ENCODE measurements around the gene GRID1. TPM values are rescaled to one million over a fixed set of nuclear protein-coding genes. Genes with fewer than 3 reads are reported as not detected.

Gene GRID1
- total RNA-seq, 1 donor from 2014 or later = under 0.01 TPM

GRCh38 chr10:86190291-86190690 is 176.3 kb downstream of the GRID1 start:
- no peak for DNase-seq (ENCODE audit: low read depth)
- FAIRE-seq = no peak
- TF ChIP-seq CTCF (IDR thresholded peaks at IDR 0.05; ENCODE audit: insufficient read depth, low read length, severe bottlenecking) = no peak
- H3K4me3 ChIP-seq (ENCODE audit: low read depth, low read length) = no peak overlapping the region
- H3K27me3 ChIP-seq (ENCODE audit: control insufficient read depth, insufficient read depth, low read length) = no peaks in the 10 kb centered on the region
- H3K36me3 ChIP-seq (ENCODE audit: control insufficient read depth, insufficient read depth, low read length) = no peaks in the 10 kb centered on the region

- TF ChIP-seq CTCF (IDR thresholded peaks at IDR 0.05; ENCODE audit: insufficient read depth, low read length, severe bottlenecking) = no peak
- Histone ChIP-seq H3K27me3 (ENCODE audit: control insufficient read depth, insufficient read depth, low read length) (no peaks in the 10 kb centered on the region), H3K4me3 (ENCODE audit: low read depth, low read length) (no peak overlapping the region), H3K36me3 (ENCODE audit: control insufficient read depth, insufficient read depth, low read length) (no peaks in the 10 kb centered on the region)
- FAIRE-seq = no peak
- no peak for DNase-seq (ENCODE audit: low read depth)
These were observed 176.7 kb downstream of the GRID1 start for GRCh38 chr10:86189891-86190290.

GRCh38 chr10:86188796-86189558 is 177.6 kb downstream of the GRID1 start:
- DNase-seq (ENCODE audit: low read depth) = no peak
- no peak overlapping the region for H3K4me3 ChIP-seq (ENCODE audit: low read depth, low read length)
- no peak for FAIRE-seq
- TF ChIP-seq CTCF (IDR thresholded peaks at IDR 0.05; ENCODE audit: insufficient read depth, low read length, severe bottlenecking) = no peak
- H3K27me3 ChIP-seq (ENCODE audit: control insufficient read depth, insufficient read depth, low read length) = no peaks in the 10 kb centered on the region
- H3K36me3 ChIP-seq (ENCODE audit: control insufficient read depth, insufficient read depth, low read length) = no peaks in the 10 kb centered on the region

GRCh38 chr10:86188326-86188725 is 178.3 kb downstream of the GRID1 start:
- Histone ChIP-seq H3K4me3 (ENCODE audit: low read depth, low read length) (no peak overlapping the region), H3K27me3 (ENCODE audit: control insufficient read depth, insufficient read depth, low read length) (no peaks in the 10 kb centered on the region), H3K36me3 (ENCODE audit: control insufficient read depth, insufficient read depth, low read length) (no peaks in the 10 kb centered on the region)
- no peak for TF ChIP-seq CTCF (IDR thresholded peaks at IDR 0.05; ENCODE audit: insufficient read depth, low read length, severe bottlenecking)
- DNase-seq (ENCODE audit: low read depth) (no peak), FAIRE-seq (no peak)

GRCh38 chr10:86187499-86188239 is 178.9 kb downstream of the GRID1 start:
- Histone ChIP-seq H3K4me3 (ENCODE audit: low read depth, low read length) (no peak overlapping the region), H3K27me3 (ENCODE audit: control insufficient read depth, insufficient read depth, low read length) (no peaks in the 10 kb centered on the region), H3K36me3 (ENCODE audit: control insufficient read depth, insufficient read depth, low read length) (no peaks in the 10 kb centered on the region)
- no peak for TF ChIP-seq CTCF (IDR thresholded peaks at IDR 0.05; ENCODE audit: insufficient read depth, low read length, severe bottlenecking)
- DNase-seq (ENCODE audit: low read depth) (no peak), FAIRE-seq (no peak)

All from bronchial epithelial cell (primary cell).